LNCaP clone FGC (cell line): Measurements from ENCODE around the gene CDC34.
A peak's percentile ranks its signal among the peaks of the same experiment; 100 is the strongest.

Experiments used
- DNase-seq: peaks from one replicate; pipeline ENCODE4 v3.0.0-alpha.2; 2011; ENCODE audit warnings: low read depth
- H3K4me3 ChIP-seq: 2 replicates; pipeline ENCODE4 v1.5.1; 2011; ENCODE audit warnings: mild to moderate bottlenecking, low read depth, low read length, control low read depth
- CTCF ChIP-seq: IDR thresholded peaks from 2 replicates; pipeline ENCODE4 v1.5.1; 2012; ENCODE audit warnings: mild to moderate bottlenecking; ENCODE audit not compliant: control insufficient read depth, insufficient read depth; ENCODE audit errors: extremely low read depth

Gene CDC34

GRCh38 chr19:560121-560520 is 28.6 kb downstream of the CDC34 start:
- H3K4me3 ChIP-seq, result no peak overlapping the region
- no peak for TF ChIP-seq CTCF
- no peak for DNase-seq

- DNase-seq, result no peak
- no peak for TF ChIP-seq CTCF
- H3K4me3 ChIP-seq, result no peak overlapping the region
These were observed 34.8 kb downstream of the CDC34 start for GRCh38 chr19:566403-566802.

GRCh38 chr19:566844-567243 is 35.3 kb downstream of the CDC34 start:
- H3K4me3 ChIP-seq, result no peak overlapping the region
- DNase-seq, result no peak
- no peak for TF ChIP-seq CTCF

GRCh38 chr19:567296-567900 is 35.8 kb downstream of the CDC34 start:
- no peak for DNase-seq
- no peak overlapping the region for H3K4me3 ChIP-seq
- no peak for TF ChIP-seq CTCF

DNA sequence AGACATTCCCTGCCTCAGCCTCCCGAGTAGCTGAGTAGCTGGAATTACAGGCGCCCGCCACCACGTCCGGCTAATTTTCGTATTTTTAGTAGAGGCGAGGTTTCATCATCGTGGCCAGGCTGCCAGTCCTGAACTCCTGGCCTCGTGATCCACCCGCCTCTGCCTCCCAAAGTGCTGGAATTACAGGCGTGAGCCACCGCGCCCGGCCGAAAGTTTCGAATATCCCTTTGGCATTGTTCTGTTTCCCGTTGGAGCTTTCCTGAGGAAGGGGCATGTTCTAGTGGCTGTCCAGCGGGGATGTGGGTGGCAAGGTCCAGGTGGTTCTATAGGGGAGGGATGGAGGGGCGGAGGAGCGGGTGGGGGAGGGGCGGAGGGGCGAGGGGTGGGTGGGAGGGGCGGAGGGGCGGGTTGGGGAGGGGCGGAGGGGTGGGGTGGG is 38.7 kb downstream of the CDC34 start:
- H3K4me3 ChIP-seq, result no peak overlapping the region
- DNase-seq, result no peak
- no peak for TF ChIP-seq CTCF

- peak overlapping the region; percentile 67 for H3K4me3 ChIP-seq
- TF ChIP-seq CTCF, result no peak
- DNase-seq, result peak; percentile 86
These were observed 39.5 kb downstream of the CDC34 start for GRCh38 chr19:570937-571565.

DNA sequence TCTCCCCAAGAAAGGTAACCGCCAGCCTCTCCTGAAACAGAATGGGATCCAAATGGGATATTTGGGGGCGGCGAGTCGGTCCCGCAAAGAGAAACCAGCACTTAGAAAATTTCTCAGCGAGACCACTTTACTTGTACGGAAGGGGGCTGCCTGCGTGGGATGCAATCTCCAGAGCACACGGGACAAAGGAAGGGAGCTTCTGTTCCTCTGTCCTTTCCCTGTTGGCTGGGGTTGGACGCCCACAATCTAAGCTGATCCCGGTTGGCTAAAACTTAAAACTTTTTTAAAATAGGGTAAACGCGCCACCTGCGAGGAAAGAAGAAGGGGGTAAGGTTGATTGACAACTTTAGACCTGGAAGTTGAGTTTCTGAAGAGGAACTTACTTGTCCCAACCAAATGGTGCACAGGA is 40.0 kb downstream of the CDC34 start:
- no peak for TF ChIP-seq CTCF
- H3K4me3 ChIP-seq, result peak overlapping the region; percentile 67
- no peak for DNase-seq
